Stimulated activated naive CD8-positive, alpha-beta T cell treated with anti-CD3 and anti-CD28 coated beads, Interleukin-15, Interleukin-2, amounts not matched to agents 100 U/mL and 50 U/mL, for 24 hours (primary cell): Measurements from ENCODE around the gene APP.

Experiments
- ATAC-seq: fragments of 150-1000 bp; cut with Tn5 transposase; one replicate; pipeline ENCODE4 v1.10.0; 2021
- DNase-seq: peaks from one replicate; pipeline ENCODE4 v3.0.0; 2021

APP gene

DNA sequence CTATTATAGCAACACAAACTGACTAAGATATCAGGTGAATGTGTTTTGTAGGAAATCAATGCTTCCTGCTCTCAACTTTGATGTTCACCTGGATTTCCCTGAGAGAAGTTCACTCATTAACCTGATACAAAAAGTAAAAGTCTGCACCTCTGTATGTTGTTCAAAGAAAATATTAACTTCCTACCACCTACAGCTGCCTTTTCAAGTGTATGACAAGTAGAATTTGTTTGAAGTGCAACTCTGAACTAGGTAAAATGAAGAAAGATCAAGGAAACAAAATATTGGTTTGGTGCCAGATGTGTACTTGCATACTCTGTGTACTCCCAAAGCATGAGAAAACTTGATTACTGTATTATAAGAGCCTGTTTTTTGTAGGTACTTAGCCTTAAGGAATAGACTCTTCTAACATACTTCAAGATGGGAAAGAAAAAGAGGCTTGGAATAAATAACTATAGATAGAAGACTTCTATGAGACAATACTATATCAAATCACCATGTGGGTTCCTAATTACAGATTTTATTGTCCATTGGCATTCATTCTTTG lies 193.4 kb downstream of the APP start:
- DNase-seq: no peak
- no peak for ATAC-seq

DNA sequence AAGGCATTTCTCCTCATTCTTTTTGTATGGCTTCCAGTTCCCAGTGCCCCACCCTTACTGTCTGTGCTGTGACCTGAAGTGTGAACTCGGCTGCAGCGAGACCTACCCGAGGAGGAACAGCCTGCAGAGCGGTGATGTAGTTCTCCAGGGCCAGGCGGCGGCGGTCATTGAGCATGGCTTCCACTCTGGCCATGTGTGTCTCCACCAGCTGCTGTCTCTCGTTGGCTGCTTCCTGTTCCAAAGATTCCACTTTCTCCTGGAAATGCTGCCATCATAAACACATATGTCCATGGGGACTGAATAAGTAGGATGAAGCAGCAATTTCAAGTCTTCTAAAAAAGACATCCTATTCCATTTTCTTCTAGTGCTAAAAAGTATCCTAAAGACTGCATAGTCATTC lies 195.6 kb downstream of the APP start:
- ATAC-seq (no peak), DNase-seq (no peak)

DNA sequence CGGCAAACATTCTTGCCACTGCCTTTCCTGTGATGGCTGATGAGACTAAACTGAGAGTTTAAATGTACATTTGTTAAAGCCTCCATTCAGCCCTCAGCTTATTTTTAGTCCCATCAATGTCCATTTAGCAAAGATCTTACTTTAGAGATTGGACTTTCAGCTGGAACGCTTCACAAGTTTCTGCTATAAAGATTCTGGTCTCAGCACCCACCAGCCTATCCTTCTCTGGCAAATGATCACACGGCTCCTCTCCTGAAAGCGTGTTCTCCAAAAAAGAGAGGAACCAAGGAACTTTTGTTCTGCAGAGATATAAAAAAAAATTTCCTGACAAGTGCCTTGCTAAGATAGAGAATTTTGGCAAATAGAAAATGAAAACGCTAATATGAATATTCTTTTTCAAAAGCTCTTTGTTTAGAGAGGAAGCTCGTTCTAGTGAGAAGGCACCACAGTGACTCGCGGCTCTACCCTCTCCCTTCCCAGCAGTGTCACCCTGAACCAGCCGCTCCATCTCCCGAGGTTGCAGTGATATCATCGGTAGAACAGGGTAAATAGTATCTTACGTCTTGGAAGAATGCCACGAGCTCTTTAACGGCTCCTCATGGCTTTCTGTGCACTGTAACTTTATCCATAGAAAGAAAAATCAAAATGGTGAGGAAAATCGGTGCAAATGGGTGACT lies 200.2 kb downstream of the APP start:
- ATAC-seq: no peak
- DNase-seq: no peak

DNA sequence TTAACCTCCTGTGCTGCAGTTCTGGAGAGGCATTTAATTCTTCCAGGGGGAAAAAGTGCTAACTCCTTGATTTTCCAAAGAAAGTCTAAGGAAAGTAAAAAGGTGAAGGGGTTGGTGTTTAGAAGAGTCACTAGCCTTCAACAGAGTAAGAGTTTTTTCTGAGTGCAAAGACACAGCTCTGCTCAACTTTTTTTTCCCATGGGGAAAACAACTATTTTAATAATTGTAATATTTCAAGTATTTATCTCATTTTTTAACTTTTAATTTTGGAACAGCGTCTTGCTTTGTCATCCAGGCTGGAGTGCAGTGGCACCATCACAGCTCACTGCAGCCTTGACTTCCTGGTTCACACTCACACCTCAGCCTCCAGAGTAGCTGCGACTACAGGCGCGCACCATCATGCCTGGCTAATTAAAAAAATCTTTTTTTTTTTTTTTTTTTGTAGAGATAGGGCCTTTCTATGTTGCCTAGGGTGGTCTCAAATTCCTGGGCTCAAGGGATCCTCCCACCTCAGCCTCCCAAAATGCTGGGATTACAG lies 202.6 kb downstream of the APP start:
- ATAC-seq (no peak), DNase-seq (no peak)

DNA sequence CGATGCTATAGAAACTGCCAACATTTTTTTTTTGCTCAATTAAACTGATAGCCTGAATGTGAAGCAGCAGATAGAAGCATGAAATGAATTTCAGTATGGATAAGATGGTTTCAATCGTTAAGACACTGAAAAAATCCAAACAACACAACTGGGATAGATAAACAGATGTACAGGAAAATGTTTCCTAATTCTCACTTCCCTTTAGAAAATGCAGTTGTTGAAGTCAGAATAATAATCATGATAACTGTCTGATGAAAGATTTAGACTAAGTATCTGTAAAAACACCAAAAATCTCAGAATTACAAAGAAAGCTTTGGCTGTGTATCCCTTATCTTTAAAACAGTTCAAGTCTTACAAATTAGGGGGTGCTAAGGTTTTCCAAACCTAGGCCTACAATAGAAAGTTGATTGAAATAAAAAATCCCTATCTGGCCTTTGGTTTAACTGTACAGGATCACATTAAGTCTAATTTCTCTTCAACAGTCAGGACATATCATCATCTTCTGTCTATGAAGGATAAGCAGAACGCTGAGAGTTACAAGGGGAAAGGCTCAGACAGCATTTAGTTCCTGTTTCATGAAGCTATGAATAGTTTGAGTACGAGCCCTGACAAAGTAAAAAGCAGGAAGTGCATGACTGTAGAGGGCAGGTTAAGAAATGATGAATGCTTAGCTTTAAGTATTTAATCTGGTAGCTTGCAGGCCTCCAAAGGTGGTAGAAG lies 203.2 kb downstream of the APP start:
- ATAC-seq: peak; percentile 40
- no peak for DNase-seq

DNA sequence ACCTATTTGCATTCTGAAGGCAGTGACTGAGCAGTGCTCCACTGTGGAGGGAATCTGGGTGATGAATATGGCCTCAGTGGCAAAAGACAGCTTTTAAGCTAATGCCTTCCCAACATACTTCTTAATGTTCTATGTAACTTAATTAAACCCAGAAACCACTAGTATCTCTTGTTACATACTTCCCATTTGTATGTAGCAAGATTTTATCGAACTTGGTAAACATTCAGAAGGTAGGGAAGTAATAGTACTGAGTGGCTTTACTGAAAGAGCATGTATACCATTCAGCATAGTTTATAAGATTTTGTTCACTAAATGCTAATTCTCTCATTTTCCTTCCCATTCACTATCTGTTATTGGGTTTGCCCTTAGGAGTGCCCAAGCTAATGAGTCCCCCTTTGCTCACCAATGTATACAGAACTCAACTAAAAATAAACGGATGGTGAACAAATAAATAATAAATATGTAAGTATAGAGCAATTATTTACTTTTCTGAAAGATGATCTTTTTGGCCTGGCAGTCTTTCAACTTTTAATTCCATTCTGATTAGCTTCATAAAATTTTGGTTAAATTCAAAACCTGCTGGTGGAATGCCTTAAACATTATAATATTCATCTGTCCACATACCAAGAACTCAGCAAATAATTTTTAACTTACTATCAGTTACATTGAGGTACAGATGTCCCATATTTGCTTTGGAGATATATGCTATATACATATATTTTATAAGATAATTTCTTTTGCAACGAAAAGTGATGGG lies 204.4 kb downstream of the APP start:
- no peak for ATAC-seq
- DNase-seq: no peak

DNA sequence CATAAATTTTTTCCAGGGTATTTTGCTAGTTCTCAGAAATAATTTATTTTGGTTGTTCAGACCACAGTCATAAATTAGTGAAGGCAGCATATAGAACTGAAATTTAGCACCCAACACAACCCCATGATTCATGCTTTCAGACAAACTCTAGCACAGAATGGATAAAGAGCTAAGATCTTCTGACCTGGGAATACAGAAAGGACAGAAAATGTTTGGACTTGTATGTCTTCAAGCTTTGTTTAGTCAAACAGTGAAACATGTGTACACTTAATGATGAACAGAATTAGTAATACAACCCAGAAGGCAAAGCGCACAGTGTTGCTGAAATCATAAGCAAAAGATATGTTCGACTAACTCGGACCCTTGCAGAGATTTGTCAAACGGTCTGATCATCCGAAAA lies 205.6 kb downstream of the APP start:
- no peak for DNase-seq
- no peak for ATAC-seq

DNA sequence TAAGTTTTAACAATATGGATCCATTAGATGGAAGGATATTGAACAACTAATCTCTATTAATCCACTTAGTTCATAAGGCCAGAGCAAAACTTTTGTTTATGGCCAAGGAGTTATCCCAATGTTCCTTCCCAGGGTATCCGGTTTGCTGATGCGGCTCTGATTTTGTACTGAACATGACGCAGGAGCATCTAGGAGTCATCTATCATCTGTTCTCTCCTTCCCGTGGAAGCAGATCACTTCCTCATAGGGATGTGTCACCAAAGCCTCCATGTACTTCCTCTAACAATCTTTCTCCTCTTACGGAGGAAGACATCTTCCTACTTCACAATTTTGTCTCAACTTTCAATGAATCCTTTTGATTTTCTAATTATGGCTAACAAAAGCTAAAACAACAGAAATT lies 206.6 kb downstream of the APP start:
- DNase-seq (no peak), ATAC-seq (no peak)

DNA sequence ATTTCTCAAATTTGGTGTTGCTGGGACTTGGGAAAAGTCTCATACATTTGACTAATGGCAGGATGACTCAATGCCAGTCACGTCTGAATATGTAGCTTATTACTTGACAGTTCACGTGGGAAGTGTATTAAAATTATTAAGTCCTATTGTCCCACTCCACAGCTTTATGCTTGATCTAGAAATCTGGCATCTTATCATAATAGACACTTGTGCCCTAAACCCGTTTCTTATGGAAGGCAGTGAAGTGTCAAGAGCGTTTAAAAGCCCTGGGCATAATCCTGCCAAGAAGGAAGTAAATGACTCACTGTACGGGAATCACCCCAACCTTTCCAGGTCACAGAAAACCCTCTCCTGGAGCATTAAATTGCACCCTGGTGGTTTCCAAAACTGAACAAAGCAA lies 207.4 kb downstream of the APP start:
- ATAC-seq (no peak), DNase-seq (no peak)

DNA sequence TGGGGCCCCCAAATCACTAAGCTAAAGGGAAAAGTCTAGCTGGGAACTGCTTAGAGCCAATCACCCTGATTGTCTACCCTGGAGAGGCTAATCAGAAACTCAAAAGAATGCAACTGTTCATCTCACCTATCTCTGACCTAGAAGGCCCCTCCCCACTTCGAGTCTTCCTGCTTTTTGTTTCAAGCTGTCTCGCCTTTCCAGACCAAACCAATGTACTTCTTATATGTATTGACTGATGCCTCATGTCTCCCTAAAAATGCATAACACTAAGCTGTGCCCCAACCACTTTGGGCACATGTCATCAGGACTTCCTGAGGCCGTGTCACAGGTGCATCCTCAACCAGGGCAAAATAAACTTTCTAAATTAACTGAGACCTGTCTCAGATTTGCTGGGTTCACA lies 209.5 kb downstream of the APP start:
- ATAC-seq: no peak
- no peak for DNase-seq

DNA sequence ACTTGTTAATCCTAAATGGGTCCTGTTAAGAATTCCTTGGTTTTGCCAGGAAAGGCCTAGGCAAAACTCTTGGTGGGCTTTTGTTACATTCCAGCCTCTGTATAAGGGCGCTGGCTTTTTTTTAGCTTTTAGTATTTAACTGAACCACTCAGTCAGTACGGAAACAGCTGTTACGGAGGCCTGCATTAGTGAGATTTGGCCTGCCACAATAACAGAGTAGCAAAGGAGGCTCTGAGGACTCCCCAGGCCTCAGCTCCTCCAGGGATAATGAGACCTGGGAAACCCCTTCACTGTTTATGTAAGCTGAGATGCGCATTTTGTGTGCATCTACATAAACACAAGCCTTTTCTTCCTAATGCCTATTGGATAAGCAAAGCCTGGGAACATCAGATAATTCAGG lies 210.2 kb downstream of the APP start:
- no peak for ATAC-seq
- no peak for DNase-seq

DNA sequence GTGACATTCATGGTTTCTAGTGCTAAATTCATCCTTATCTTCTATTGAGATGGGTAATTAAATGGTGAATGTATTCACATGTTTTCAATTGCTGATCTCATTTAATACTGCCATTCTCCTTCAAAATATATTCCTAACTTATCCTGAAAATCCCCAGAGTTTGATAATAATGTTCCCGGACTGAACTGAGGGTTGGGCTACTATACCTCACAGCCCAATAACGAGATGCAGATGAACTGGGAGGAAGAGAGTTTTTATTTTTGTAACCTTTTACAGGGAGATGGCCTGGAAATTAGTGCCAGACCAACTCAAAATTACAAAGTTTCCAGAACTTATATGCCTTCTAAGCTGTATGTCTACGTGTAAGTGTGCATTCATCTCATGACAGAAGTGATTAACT lies 210.8 kb downstream of the APP start:
- DNase-seq: no peak
- no peak for ATAC-seq

DNA sequence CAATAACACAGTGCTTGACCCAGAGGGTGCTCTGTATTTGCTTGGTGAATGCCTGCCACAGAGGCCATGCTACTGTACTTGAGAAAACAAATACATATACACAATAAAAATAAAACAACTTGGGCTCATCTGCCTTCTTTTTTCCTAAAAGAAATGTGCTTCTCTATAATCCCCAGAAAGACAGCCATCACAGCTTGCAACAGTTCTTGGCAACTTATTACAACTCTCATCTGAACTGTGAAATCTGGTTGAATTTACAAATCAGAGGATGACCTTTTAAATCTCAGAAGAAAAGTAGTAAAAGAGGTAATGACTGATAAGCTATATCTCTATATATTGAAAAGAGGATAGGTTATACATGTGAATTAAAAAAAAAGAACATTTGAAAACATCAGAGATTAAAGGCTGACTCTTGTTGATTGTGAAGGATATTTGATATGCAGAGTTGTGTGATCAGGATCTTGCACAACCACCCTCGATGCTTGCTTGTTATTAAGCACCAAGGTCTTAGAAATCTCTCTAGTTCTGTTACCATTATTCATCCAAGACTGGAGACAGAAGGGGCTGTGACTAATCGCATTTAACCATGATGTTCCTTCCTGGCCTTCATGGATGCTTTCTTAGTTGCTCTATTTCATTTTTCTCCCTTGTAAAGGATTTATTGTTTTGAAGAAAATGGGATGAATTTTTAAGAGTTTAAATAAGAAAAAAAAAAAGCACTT lies 213.4 kb downstream of the APP start:
- DNase-seq (no peak), ATAC-seq (no peak)

DNA sequence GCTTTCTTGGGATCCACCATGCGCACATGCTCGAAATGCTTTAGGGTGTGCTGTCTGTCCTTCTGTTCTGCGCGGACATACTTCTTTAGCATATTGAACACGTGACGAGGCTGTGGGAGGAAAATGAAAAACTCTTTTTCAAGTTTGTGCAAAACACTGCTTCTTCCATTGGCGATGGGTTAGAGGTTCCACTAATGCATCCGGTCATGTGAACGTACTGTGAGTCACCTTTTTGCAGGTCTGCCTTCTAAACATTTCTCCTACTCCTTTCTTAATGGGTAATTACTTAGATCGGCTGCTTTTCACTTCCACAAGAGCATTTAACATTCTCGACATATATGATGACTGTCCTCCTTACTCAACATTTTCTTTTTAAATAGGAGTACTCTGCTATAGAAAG lies 214.9 kb downstream of the APP start:
- no peak for ATAC-seq
- no peak for DNase-seq

DNA sequence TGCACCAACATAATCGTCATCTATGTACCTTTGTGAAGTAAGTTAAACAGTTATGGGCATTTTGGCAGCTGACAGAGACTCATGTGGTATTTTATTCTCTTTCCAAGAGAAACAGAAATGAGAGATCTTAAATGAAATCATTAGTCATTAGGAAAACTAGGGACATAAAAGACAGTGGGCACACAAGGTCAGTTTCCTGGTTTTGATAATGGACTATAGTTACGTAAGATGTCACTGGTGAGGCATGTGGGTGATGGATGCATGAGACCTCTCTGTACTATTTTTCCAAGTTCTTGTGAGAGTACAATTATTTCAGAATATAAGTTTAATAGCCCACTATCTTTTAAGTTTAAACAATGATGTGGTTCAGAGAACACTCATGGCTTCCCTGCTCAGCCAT lies 216.9 kb downstream of the APP start:
- ATAC-seq (no peak), DNase-seq (no peak)

DNA sequence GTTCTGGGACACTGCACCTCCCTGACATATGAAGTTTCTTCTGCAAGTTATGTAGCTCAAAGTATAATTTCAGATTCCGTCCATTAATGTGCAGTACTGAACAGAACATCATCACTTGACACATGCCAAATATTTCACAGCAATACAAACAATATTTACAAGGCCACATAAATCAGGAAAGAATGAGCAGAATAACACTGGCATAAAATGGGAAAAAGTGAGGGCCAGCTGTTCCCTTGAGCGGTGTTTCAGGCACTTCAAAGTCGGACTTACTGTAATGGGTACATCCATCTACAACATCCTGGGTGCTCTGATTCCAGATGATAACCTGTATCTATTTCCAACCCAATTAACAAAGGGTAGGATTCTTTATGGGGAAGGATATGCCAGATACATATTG lies 217.4 kb downstream of the APP start:
- DNase-seq (no peak), ATAC-seq (no peak)

DNA sequence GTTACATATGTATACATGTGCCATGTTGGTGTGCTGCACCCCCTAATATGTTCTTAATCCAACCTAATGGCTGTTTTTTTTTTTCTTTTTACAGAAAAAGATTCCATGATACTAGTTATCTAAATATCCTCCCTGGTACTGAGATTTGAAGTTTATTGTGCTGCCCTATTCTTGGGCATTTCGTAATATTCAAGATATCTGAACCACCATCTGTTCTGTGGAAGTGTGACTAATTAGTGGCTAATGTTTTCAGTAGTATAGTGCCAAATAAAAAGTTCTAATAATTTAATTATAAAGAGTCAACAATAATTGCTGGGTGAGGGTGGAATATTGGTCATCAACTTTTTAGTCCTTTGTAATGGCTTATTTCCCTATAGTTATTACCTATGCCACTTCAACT lies 218.3 kb downstream of the APP start:
- DNase-seq (no peak), ATAC-seq (no peak)

DNA sequence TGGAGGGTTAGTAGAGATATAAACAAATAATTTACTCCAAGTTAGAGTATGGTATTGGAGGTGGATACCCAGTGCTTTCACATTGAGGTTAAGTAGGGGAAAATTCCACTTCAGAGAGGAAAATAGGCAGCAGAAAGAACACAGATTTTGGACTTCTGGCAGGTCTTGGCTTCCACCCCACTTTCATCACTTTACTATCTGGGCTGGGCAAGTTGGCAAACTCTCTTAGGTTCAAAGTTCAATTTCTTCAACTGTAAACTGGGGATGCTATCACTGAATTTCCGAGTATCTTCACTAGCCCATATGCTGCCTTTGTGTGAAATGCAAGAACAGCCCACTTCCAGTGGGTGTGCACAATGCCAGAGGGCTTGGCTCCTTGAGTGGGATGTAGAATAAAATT lies 220.9 kb downstream of the APP start:
- DNase-seq: no peak
- no peak for ATAC-seq

DNA sequence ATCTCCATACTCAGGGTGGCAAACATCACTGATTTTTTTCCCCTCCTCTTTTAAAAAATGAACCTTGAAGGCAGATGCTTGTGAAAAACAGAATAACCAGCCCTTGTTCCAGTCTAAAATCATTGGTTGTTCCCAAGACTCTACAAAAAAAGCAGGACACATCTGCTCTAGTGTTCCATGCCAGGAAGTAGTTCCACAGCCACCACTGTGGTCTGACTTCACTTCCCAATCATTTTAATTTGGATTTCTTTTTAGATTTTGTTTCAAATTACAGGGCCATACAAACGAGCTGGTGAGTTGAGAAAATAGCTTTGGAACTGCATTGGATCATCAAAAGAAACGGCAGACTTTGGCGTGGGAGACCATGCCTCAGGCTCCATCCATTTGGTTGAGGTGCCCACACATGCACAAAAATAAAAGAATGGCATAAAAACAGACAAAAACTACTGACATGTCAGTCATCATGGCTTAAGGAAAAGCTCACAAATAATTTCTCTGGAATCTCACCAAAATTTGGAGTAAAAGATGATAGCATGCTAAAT lies 225.8 kb downstream of the APP start:
- ATAC-seq: no peak
- DNase-seq: no peak

DNA sequence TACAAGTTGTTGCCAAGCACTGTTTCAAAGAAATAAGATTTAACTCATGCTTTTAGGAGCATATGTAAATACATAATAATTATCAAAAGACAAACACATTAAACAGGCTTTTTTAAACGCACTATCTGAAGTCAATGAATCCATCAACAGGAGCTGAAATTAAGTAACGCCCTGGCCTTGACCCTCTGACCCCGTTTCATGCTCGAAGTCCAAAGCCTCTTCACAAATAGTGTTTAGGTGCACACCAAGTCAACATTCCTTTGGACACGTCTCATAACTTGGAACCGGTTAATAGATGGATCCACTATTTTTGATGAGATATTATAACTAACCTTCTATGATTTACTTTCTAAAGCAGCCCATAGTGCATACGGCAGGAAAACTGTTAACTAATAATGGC lies 226.5 kb downstream of the APP start:
- DNase-seq: no peak
- no peak for ATAC-seq

DNA sequence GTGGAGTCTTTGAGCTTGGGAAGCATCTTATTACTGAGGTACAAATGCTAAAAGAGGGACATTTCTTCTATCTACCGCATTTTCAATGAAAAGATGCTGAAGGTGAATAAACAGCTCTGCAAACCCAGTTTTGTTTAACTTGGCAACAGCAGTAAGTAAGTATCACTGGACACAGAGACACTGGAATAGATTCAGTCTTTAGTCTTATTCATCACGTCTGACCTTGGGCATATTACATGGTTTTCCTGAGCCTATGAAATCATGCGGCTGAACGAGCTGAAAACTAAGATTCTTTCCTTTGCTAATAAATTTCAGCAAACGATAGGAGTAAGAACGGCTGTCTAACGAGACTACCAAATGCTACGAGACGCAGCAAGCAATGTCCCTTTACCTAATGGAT lies 228.4 kb downstream of the APP start:
- ATAC-seq: no peak

DNA sequence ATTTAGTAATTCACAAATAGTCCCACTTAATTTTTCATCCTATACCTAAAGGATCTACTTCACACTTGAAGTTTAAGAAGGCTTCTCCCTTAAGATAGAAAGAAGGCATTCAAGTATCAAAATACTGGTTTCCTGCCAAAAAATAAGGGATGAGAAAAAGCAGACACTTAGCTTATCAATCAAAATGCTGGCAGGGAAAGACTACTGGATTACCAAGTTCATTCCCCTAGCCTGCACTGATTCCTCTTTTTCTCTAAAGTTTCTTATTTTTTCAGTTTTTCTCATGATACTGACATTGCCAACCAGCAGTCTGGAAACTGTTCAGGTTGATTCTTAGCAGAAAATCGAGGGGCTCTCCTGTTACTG lies 231.2 kb downstream of the APP start:
- no peak for ATAC-seq
- no peak for DNase-seq

More for the DNA sequence above, 228.4 kb downstream of the APP start:
- no peak for DNase-seq
